ENCODE results near the gene TNFRSF19.

TNFRSF19 gene

GRCh38 chr13:23608701-23609413 lies 38.6 kb downstream of the TNFRSF19 start:
- FAIRE-seq: no peak

GRCh38 chr13:23609414-23609760 lies 39.2 kb downstream of the TNFRSF19 start:
- no peak for FAIRE-seq

- FAIRE-seq: no peak
Observed at GRCh38 chr13:23609874-23610576, 39.8 kb downstream of the TNFRSF19 start.

GRCh38 chr13:23610966-23611491 lies 40.8 kb downstream of the TNFRSF19 start:
- FAIRE-seq: no peak

GRCh38 chr13:23612182-23612581 lies 42.0 kb downstream of the TNFRSF19 start:
- no peak for FAIRE-seq

- FAIRE-seq: no peak
Observed at GRCh38 chr13:23612731-23613130, 42.5 kb downstream of the TNFRSF19 start.

DNA sequence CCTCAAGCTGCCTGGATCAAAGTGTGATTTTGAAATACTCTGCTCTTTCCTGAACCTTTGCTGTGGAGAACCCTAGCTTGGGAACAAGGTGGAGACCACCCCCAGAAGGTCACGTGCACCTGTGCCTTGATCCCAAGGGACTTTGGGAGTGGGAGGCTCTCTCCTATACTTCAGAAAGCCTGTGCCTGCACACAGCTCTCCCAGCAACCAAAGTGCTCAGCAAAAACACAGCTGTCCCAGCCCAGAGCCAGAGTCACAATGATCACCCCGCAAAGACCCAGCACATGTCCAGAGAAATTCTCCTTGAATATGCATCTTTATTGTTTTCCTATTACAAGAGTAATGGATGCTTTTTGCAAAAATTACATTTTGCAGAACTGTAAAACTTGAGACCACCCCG lies 43.4 kb downstream of the TNFRSF19 start:
- no peak for FAIRE-seq

GRCh38 chr13:23615395-23616081 lies 45.3 kb downstream of the TNFRSF19 start:
- no peak for FAIRE-seq

DNA sequence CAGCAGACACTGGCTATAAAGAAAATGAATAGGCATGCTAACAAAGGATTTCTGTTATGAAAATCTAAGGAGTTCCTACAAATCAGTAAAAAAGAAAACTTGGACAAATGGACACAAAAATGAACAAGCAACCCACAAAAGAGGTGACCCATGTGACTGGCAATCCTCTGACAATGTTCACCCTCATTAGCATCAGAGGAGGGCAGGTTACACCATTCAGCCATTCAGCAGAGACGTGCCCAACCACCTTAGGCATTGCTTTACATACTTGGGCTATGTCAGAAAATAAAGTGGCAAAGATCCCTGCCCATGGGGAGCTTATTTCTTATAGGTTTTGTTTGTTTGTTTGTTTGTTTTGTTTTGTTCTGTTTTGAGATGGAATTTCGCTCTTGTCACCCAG lies 46.0 kb downstream of the TNFRSF19 start:
- FAIRE-seq: no peak

DNA sequence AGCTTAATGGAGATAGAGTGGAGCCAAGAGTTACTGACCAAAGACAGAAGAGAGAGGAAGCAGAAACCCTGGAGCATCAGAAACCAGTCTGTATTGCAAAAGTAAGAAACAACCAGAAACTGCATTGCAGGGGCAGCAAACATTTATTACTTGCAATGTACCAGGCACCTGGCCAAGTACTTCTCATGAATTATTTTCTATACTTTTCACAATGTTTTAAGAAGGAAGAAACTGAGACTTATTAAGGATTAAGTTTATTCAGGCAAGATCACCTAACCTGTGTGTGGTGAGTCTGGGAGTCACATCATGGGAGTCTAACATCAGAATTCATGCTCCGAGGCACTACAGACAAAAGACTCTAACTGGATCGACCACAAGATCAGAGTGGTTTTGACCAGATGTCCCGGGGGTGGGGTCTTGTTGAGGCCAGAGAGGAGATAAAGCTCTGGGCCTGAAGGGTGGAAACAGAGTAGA lies 47.4 kb downstream of the TNFRSF19 start:
- FAIRE-seq: no peak

DNA sequence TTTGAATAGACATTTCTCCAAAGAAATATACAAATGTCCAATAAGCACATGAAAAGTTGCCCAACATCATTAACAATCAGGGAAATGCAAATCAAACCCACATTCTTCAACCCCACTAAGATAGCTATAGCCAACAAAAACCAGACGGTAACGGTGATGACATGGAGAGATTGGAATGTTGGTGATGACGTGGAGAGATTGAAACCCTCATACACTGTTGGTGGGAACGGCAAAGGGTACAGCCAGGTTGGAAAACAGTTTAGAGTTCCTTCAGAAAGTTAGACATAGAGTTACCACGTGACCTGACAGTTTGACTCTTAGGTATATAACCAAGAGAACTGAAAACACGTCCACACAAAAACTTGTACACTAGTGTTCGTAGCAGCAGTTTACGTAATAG lies 48.1 kb downstream of the TNFRSF19 start:
- FAIRE-seq: no peak

GRCh38 chr13:23619068-23619855 lies 49.0 kb downstream of the TNFRSF19 start:
- FAIRE-seq: no peak

DNA sequence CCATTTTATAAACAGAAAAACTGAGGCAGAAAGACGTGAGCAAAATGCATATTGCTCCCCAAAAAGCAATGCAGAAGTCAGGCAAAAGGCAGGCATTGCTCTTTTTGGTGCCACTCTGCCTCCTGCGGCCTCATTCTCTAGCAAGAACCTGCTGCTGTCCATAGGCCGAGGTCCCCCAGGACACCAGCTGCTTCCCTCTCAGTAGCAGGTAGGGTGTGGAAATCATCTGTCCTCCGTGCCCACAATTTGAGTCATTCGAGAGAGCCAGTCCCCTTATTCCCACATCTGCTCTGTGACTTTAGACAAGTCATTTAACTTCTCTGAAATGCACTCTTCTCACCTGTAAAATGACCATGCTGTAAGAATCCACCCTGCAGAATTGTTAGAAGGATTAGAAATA lies 50.0 kb downstream of the TNFRSF19 start:
- FAIRE-seq: no peak

DNA sequence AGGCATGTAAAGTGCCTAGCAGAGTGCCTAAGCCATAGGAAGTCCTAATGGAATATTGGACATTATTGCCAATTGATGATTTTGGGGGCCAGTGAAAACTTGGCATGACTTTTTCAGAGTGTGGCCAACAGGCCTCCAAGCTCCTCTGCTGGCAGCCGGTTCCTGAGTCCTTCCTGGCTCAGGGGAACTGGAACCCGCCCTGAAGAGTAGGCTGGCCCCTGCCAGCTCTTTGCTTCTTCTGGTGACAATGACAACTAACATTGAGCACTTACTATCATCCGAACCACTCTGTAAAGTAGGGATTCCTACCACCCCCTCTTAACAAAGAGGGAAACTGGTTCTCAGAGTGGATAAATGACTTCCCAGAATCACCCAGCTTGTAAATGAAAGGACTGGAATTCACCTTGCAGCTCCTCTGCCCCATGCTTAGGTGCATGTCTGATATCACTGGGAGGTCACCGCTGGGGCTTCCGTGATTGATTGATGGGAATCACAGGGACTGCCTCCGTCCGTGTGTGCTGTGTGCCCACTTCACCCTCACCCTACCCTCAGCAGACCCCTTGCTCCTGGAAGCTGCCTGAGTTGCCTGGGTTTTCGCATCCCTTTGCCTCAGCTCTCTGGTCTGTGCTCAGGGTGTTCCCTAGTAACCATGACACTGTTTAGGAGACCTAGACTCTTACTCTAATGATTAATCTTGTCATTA lies 50.6 kb downstream of the TNFRSF19 start:
- no peak for FAIRE-seq

DNA sequence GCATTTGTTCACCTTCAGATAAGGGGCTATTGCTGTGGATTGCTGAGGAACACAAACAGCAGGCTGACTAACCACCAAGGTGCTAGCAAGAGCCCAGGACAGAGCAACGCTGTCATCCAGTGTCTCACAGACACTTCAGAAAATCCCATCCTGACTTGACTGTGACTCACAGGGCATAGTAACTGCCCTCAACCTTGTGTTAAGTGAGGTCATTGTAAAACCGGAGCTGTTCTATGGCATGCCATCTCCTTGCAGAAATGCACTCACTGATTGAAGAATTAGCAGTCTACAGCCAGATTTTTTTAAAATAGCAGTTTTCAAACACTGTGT lies 51.1 kb downstream of the TNFRSF19 start:
- no peak for FAIRE-seq

- no peak for FAIRE-seq
Observed at GRCh38 chr13:23622985-23623384, 52.8 kb downstream of the TNFRSF19 start.

DNA sequence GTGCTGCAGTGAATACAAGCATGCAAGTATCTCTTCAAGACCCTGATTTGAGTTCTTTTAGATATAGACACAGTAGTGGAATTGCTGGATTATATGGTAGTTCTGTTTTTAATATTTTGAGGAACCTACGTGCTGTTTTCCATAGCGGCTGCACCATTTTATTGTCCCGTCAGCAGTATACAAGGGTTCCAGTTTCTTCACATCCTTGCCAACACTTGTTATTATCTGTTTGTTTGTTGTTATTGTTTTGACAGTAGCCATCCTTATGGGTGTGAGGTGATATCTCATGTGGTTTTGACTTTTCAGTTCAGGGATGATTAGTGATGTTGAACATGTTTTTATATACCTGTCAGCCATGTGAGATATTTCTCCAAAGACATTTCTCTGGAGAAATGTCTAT lies 53.2 kb downstream of the TNFRSF19 start:
- no peak for FAIRE-seq

- FAIRE-seq: no peak
Observed at GRCh38 chr13:23626700-23627099, 56.5 kb downstream of the TNFRSF19 start.

GRCh38 chr13:23627410-23627809 lies 57.2 kb downstream of the TNFRSF19 start:
- no peak for FAIRE-seq

DNA sequence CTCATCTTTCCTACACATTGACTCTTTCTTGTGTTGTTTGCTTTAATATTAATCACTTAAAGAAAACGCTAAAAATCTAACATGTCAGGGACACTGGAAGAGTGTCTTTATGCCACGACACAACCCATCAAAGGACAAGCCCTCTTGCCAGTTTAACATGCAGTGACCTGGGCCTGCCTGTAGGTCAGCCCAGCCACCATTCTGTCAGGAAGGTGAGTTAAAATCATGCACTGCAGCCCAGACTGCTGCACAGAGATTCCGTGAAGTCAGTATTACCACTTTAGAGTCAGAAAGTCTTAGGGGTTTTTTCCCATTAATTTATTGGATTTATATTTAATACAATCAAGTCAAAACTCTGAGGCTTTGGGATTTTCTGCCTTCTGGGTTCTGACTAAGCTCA lies 58.0 kb downstream of the TNFRSF19 start:
- FAIRE-seq: no peak

DNA sequence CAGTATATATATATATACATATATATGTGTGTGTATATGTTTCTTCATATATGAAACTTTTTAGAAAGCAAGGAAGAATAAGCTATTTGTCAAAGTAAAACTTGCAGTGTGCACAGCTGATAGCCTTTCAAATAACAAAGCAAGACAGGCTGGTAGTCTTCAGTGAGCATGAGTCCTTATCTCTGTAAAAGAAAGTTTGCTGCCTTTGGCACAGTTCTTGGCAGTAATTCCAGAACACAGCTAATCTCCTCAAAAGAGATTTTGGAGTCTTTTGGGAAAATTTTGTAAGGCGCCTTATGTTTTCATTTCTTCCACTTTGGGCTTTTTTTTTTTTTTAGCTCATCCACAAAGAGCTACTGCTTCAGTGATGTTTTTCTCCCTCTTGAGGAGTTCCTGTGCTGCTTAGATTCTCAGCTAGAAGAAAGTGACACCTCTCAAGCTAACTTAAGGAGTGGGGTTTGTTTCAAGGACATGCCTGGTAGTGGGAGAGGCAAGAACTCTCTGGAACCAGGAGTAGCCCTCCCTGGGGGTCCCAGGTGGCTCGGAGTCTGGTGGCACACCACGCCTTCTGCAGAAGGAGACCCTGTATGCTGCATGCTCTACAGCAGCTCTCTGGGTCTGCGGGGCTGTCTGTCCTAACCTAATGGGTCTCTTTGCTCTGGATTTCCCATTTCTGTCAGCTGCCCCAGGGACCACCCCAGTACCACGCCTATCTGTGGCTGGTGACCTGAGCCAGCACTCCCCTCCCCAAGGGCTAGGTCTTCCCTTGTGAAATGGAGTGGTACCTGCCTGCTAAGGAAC lies 58.8 kb downstream of the TNFRSF19 start:
- no peak for FAIRE-seq
